ENCODE measurements around the gene GPC6. TPM values are rescaled to one million over a fixed set of nuclear protein-coding genes. Genes with fewer than 3 reads are reported as not detected.

Gene GPC6
- total and polyA plus RNA-seq, 2 donors (not counting 1 experiment from before 2014, with no cell fraction given): not detected

- CTCF ChIA-PET: no interaction called here
- POLR2A ChIA-PET: no interaction called here
- H3K4me3 Mint-ChIP-seq: no peak overlapping the region
- DNase-seq (no peak), ATAC-seq (ENCODE audit: low read depth) (no peak)
- H2AFZ ChIP-seq (ENCODE audit: insufficient read depth, low read depth, low read length, poor library complexity, severe bottlenecking): no peak overlapping the region
- no peak overlapping the region for H3K4me2 ChIP-seq (replicated peaks; ENCODE audit: low read depth, low read length, poor library complexity, severe bottlenecking)
- TF ChIP-seq EZH2 (IDR thresholded peaks at IDR 0.05; ENCODE audit: borderline replicate concordance, insufficient read depth, low read depth, low read length, poor library complexity, severe bottlenecking): no peak
- TF ChIP-seq, protein P1, sequence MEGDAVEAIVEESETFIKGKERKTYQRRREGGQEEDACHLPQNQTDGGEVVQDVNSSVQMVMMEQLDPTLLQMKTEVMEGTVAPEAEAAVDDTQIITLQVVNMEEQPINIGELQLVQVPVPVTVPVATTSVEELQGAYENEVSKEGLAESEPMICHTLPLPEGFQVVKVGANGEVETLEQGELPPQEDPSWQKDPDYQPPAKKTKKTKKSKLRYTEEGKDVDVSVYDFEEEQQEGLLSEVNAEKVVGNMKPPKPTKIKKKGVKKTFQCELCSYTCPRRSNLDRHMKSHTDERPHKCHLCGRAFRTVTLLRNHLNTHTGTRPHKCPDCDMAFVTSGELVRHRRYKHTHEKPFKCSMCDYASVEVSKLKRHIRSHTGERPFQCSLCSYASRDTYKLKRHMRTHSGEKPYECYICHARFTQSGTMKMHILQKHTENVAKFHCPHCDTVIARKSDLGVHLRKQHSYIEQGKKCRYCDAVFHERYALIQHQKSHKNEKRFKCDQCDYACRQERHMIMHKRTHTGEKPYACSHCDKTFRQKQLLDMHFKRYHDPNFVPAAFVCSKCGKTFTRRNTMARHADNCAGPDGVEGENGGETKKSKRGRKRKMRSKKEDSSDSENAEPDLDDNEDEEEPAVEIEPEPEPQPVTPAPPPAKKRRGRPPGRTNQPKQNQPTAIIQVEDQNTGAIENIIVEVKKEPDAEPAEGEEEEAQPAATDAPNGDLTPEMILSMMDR (IDR thresholded peaks at IDR 0.05): no peak
- no peaks in the 10 kb centered on the region for H3K79me2 ChIP-seq (ENCODE audit: control insufficient read depth, insufficient read depth, low read length)
- no peaks in the 10 kb centered on the region for H3K27me3 Mint-ChIP-seq
- intact Hi-C loops (cut with micrococcal nuclease): no loop called here
- no peak overlapping the region for H3K4me3 ChIP-seq (ENCODE audit: control extremely low read depth in 1 of 5, extremely low read depth in 1 of 5, insufficient read depth in 1 of 5, low read depth in 2 of 5, low read length in 4 of 5)
- H3K27ac ChIP-seq (ENCODE audit: low read length in 2 of 2): no peak overlapping the region
- no peaks in the 10 kb centered on the region for H3K36me3 ChIP-seq (replicated peaks in 1 of 2; ENCODE audit: control extremely low read depth in 1 of 2, control insufficient read depth in 1 of 2, extremely low read depth in 1 of 2, insufficient read depth in 2 of 2, low read length in 1 of 2)
- no peaks in the 10 kb centered on the region for H3K9me3 Mint-ChIP-seq (ENCODE audit: insufficient read depth)
- H4K20me1 ChIP-seq (ENCODE audit: control insufficient read depth, insufficient read depth, low read length, poor library complexity, severe bottlenecking): no peaks in the 10 kb centered on the region
- WGBS (ENCODE audit: insufficient coverage): no CpG with 5 or more reads among the region's 3 CpGs
- H3K27ac Mint-ChIP-seq: no peak overlapping the region
- no peaks in the 10 kb centered on the region for H3K4me1 Mint-ChIP-seq
- no peaks in the 10 kb centered on the region for H3K4me1 ChIP-seq (ENCODE audit: control insufficient read depth in 2 of 2, insufficient read depth in 2 of 2, low read length in 2 of 2)
- no peaks in the 10 kb centered on the region for H3K27me3 ChIP-seq (replicated peaks in 1 of 4; ENCODE audit: control extremely low read depth in 1 of 4, control insufficient read depth in 3 of 4, insufficient read depth in 4 of 4, low read length in 3 of 4)
- peaks cover 0 to 1% (median 0%) of the 10 kb centered on the region in 3 donors for H3K9me3 ChIP-seq (ENCODE audit: control extremely low read depth in 1 of 3, control insufficient read depth in 2 of 3, insufficient read depth in 1 of 3, low read length in 2 of 3)
- H3K9ac ChIP-seq (ENCODE audit: low read length): no peak overlapping the region
These were observed 674.1 kb downstream of the GPC6 start for GRCh38 chr13:93900731-93901130.

DNA sequence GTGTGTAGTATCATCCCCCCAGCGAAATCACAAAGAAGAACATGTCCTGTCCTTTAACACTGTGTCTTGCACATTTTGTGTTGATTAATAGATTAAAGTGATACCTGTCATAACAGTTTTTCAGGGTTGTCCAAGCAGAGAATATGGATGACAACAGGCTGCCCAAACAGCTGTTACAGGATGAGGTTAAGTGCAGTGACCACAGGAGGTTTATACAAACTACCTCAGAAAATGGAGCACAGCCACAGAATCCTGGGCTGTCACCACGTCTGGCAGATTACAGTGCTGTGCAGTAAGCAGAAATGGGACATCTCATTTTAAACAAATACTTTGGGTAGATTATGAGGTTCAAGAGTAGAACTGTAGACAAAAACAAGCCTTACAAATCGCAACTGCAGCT, 677.3 kb downstream of the GPC6 start:
- CTCF ChIA-PET: no interaction called here
- intact Hi-C loops (cut with micrococcal nuclease): no loop called here
- Histone ChIP-seq H3K4me2 (replicated peaks; ENCODE audit: low read depth, low read length, poor library complexity, severe bottlenecking) (no peak overlapping the region), H3K27ac (ENCODE audit: low read length in 2 of 2) (no peak overlapping the region), H3K4me3 (ENCODE audit: control extremely low read depth in 1 of 5, extremely low read depth in 1 of 5, insufficient read depth in 1 of 5, low read depth in 2 of 5, low read length in 4 of 5) (no peak overlapping the region), H3K9me3 (ENCODE audit: control extremely low read depth in 1 of 3, control insufficient read depth in 2 of 3, insufficient read depth in 1 of 3, low read length in 2 of 3) (peaks cover 0 to 1% (median 0%) of the 10 kb centered on the region in 3 donors), H4K20me1 (ENCODE audit: control insufficient read depth, insufficient read depth, low read length, poor library complexity, severe bottlenecking) (no peaks in the 10 kb centered on the region), H3K79me2 (ENCODE audit: control insufficient read depth, insufficient read depth, low read length) (no peaks in the 10 kb centered on the region), H3K27me3 (replicated peaks in 1 of 4; ENCODE audit: control extremely low read depth in 1 of 4, control insufficient read depth in 3 of 4, insufficient read depth in 4 of 4, low read length in 3 of 4) (no peaks in the 10 kb centered on the region), H2AFZ (ENCODE audit: insufficient read depth, low read depth, low read length, poor library complexity, severe bottlenecking) (no peak overlapping the region), H3K4me1 (ENCODE audit: control insufficient read depth in 2 of 2, insufficient read depth in 2 of 2, low read length in 2 of 2) (no peaks in the 10 kb centered on the region), H3K9ac (ENCODE audit: low read length) (no peak overlapping the region), H3K36me3 (replicated peaks in 1 of 2; ENCODE audit: control extremely low read depth in 1 of 2, control insufficient read depth in 1 of 2, extremely low read depth in 1 of 2, insufficient read depth in 2 of 2, low read length in 1 of 2) (no peaks in the 10 kb centered on the region)
- no peak for TF ChIP-seq EZH2 (IDR thresholded peaks at IDR 0.05; ENCODE audit: borderline replicate concordance, insufficient read depth, low read depth, low read length, poor library complexity, severe bottlenecking)
- TF ChIP-seq, protein P1 (IDR thresholded peaks at IDR 0.05): no peak
- ATAC-seq (ENCODE audit: low read depth) (no peak), DNase-seq (no peak)
- 60% methylated on average over 1 of the region's 3 CpGs for WGBS (ENCODE audit: insufficient coverage)
- Mint-ChIP-seq H3K27me3 (no peaks in the 10 kb centered on the region), H3K4me3 (no peak overlapping the region), H3K4me1 (no peaks in the 10 kb centered on the region), H3K9me3 (ENCODE audit: insufficient read depth) (no peaks in the 10 kb centered on the region), H3K27ac (no peak overlapping the region)
- POLR2A ChIA-PET: no interaction called here

Data from B cell (primary cell).